Endothelial cell of umbilical vein (primary cell): Measurements from ENCODE around the gene SPTB.

ENCODE experiments used
- CTCF ChIP-seq, 2 donors: IDR thresholded peaks; 1 replicate in 1 of 2; 2 replicates in 1 of 2; pipeline ENCODE4 v1.5.1; 2011; ENCODE audit warnings: low read length in 2 of 2, mild to moderate bottlenecking in 2 of 2, moderate library complexity in 2 of 2, control low read depth in 1 of 2, inconsistent platforms in 1 of 2, low read depth in 1 of 2; ENCODE audit not compliant: insufficient read depth in 1 of 2; ENCODE audit errors: extremely low read depth in 1 of 2
- EZH2 ChIP-seq: IDR thresholded peaks from 2 replicates; pipeline ENCODE4 v1.6.1; 2012; ENCODE audit warnings: borderline replicate concordance, low read depth, mild to moderate bottlenecking, moderate library complexity, low read length, inconsistent platforms; ENCODE audit not compliant: severe bottlenecking
- JUN ChIP-seq: IDR thresholded peaks from 2 replicates; pipeline ENCODE4 v1.6.1; 2011; ENCODE audit warnings: borderline replicate concordance, low read depth; ENCODE audit not compliant: insufficient read length, insufficient read depth
- MAX ChIP-seq: IDR thresholded peaks from 2 replicates; pipeline ENCODE4 v1.6.1; 2011; ENCODE audit not compliant: insufficient read depth, insufficient read length
- MYC ChIP-seq: IDR thresholded peaks from one replicate; pipeline ENCODE4 v1.6.1; 2011; ENCODE audit warnings: mild to moderate bottlenecking, low read depth, low read length
- POLR2A ChIP-seq: IDR thresholded peaks from 2 replicates; pipeline ENCODE4 v1.6.1; 2012; ENCODE audit warnings: low read depth, mild to moderate bottlenecking, control low read depth, low read length
- POLR2AphosphoS5 ChIP-seq: IDR thresholded peaks from 2 replicates; pipeline ENCODE4 v1.6.1; 2012; ENCODE audit warnings: low read depth, mild to moderate bottlenecking, control low read depth, low read length, moderate library complexity; ENCODE audit not compliant: insufficient read depth

GRCh38 chr14:64875350-64875749, 4.4 kb downstream of the SPTB start:
- TF ChIP-seq CTCF (IDR thresholded peaks at IDR 0.05; ENCODE audit: extremely low read depth in 1 of 2, insufficient read depth in 1 of 2, low read depth in 1 of 2, low read length in 2 of 2), result no peak
- no peak for TF ChIP-seq MAX
- no peak for TF ChIP-seq POLR2A
- TF ChIP-seq EZH2, result no peak
- TF ChIP-seq POLR2AphosphoS5, result no peak
- no peak for TF ChIP-seq MYC
- TF ChIP-seq JUN, result no peak
